DMS53 treated with DMSO at 0.1 percent for 48 hours (cell line): ENCODE results near the gene SH3GL3.

Experiments used
- DNase-seq: peaks from one replicate; lab custom pipeline; 2025; ENCODE audit not compliant: unreplicated experiment; lab: John Stamatoyannopoulos, UW

The SH3GL3 gene

GRCh38 chr15:83658430-83659416 is 211.6 kb downstream of the SH3GL3 start:
- no peak for DNase-seq

DNA sequence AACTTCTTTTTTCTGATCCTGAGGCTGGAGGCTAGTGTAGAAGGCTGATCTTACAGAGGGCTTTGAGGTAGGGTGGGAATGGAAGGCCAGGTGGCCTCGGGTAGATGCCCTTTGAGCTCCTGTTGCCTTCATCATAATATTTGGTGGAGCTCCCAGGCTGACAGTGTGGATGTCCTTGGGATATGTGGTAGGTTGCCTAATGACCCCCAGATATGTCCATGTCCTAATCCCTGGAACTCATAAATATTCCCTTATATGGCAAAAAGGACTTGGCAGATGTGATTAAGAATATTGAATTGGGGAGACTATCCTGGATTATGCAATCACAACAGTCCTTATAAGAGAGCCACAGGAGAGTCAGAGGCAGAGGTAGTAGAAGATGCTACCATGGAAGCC is 212.3 kb downstream of the SH3GL3 start:
- no peak for DNase-seq

- no peak for DNase-seq
These were observed 218.3 kb downstream of the SH3GL3 start for GRCh38 chr15:83665480-83665879.
